Neural cell (in vitro differentiated cells): ENCODE results near the gene TMEM107. TPM values are rescaled to one million over a fixed set of nuclear protein-coding genes. Genes with fewer than 3 reads are reported as not detected.

ENCODE experiments used
- H2AFZ ChIP-seq: fragments of 200-600, 300-800 bp; sonication (generic), shearing (Covaris generic); 2 replicates; pipeline ENCODE4 v1.6.0; 2014; ENCODE audit warnings: low read depth, mild to moderate bottlenecking, antibody characterized with exemption, low read length, moderate library complexity
- H3F3A ChIP-seq: fragments of 200-600 bp; shearing (Covaris generic); 2 replicates; pipeline ENCODE4 v1.6.1; 2016; ENCODE audit warnings: mild to moderate bottlenecking, moderate library complexity, mixed read lengths, antibody characterized with exemption, low read length; ENCODE audit not compliant: insufficient read depth, poor library complexity, severe bottlenecking
- H3K27ac ChIP-seq: fragments of 200-600, 300-800 bp; sonication (generic), shearing (Covaris generic); 2 replicates; pipeline ENCODE4 v1.5.1; 2014; ENCODE audit warnings: mild to moderate bottlenecking, low read length, moderate library complexity
- H3K27me3 ChIP-seq: fragments of 300-800, 200-600 bp; sonication (generic), shearing (Covaris generic); 2 replicates; pipeline ENCODE4 v1.6.0; 2014; ENCODE audit warnings: mild to moderate bottlenecking, low read depth, low read length, moderate library complexity; ENCODE audit not compliant: insufficient read depth
- H3K36me3 ChIP-seq: fragments of 300-800, 200-600 bp; sonication (generic), shearing (Covaris generic); 2 replicates; pipeline ENCODE4 v1.5.1; 2014; ENCODE audit warnings: mild to moderate bottlenecking, antibody characterized with exemption, low read length, moderate library complexity; ENCODE audit not compliant: insufficient read depth
- H3K4me2 ChIP-seq: fragments of 300-800, 200-600 bp; sonication (generic), shearing (Covaris generic); 2 replicates; pipeline ENCODE4 v1.6.0; 2014; ENCODE audit warnings: mild to moderate bottlenecking, low read length
- H3K4me3 ChIP-seq: fragments of 300-800, 200-600 bp; sonication (generic), shearing (Covaris generic); 2 replicates; pipeline ENCODE4 v1.5.1; 2014; ENCODE audit warnings: mild to moderate bottlenecking, low read length, moderate library complexity
- H3K79me2 ChIP-seq: fragments of 200-600 bp; shearing (Covaris generic); replicated peaks from 2 replicates; pipeline ENCODE4 v1.6.0; 2014; ENCODE audit warnings: mild to moderate bottlenecking, low read length, moderate library complexity; ENCODE audit not compliant: insufficient read depth
- H3K9ac ChIP-seq: fragments of 300-800, 200-600 bp; sonication (generic), shearing (Covaris generic); 2 replicates; pipeline ENCODE4 v1.6.1; 2016; ENCODE audit warnings: mild to moderate bottlenecking, low read length, mixed read lengths
- H3K9me2 ChIP-seq: fragments of 200-600 bp; shearing (Covaris generic); 2 replicates; pipeline ENCODE4 v1.6.1; 2016; ENCODE audit warnings: mild to moderate bottlenecking, low read length, mixed read lengths; ENCODE audit not compliant: insufficient read depth
- H3K9me3 ChIP-seq: fragments of 200-600, 300-800 bp; sonication (generic), shearing (Covaris generic); 2 replicates; pipeline ENCODE4 v1.6.1; 2016; ENCODE audit warnings: mild to moderate bottlenecking, mixed run types, low read length, moderate library complexity, mixed read lengths
- H4K20me1 ChIP-seq: fragments of 200-600 bp; shearing (Covaris generic); 2 replicates; pipeline ENCODE4 v1.6.1; 2016; ENCODE audit warnings: mild to moderate bottlenecking, mixed run types; ENCODE audit not compliant: insufficient read depth
- EP300 ChIP-seq: fragments of 450-650 bp; conservative IDR thresholded peaks from 2 replicates; pipeline ENCODE4 v1.6.1; 2014; ENCODE audit warnings: antibody characterized with exemption, mild to moderate bottlenecking, moderate library complexity; ENCODE audit not compliant: poor library complexity, severe bottlenecking
- EZH2 ChIP-seq: fragments of 200-600, 300-800 bp; shearing (Covaris generic), sonication (generic); IDR thresholded peaks from 2 replicates; pipeline ENCODE4 v1.6.1; 2014; ENCODE audit warnings: antibody characterized with exemption, low read length, borderline replicate concordance, mild to moderate bottlenecking; ENCODE audit not compliant: insufficient read depth, poor library complexity, severe bottlenecking
- MXI1 ChIP-seq: fragments of 450-650 bp; conservative IDR thresholded peaks from 2 replicates; pipeline ENCODE4 v1.6.1; 2014; ENCODE audit warnings: antibody characterized with exemption, mild to moderate bottlenecking; ENCODE audit not compliant: poor library complexity, severe bottlenecking
- POLR2AphosphoS5 ChIP-seq: IDR thresholded peaks from 2 replicates; pipeline ENCODE4 v1.6.1; 2012
- RAD21 ChIP-seq: fragments of 450-650 bp; conservative IDR thresholded peaks from 2 replicates; pipeline ENCODE4 v1.6.1; 2014; ENCODE audit warnings: antibody characterized with exemption, mild to moderate bottlenecking, moderate library complexity
- SMC3 ChIP-seq: fragments of 450-650 bp; conservative IDR thresholded peaks from 2 replicates; pipeline ENCODE4 v1.6.1; 2014; ENCODE audit warnings: antibody characterized with exemption, mild to moderate bottlenecking, moderate library complexity; ENCODE audit not compliant: poor library complexity
- TAF1 ChIP-seq: IDR thresholded peaks from 2 replicates; pipeline ENCODE4 v1.6.1; 2012; ENCODE audit warnings: low read depth
- polyA minus RNA-seq: library from RNA; depleted of rRNA, polyadenylated mRNA; stranded (reverse); fragments of >200 nt; gene quantifications from 2 replicates; pipeline ENCODE4 v1.2.3, GENCODE V29; 2014
- polyA plus RNA-seq: library from polyadenylated mRNA; depleted of rRNA; stranded (reverse); fragments of >200 nt; gene quantifications from 2 replicates; pipeline ENCODE4 v1.2.3, GENCODE V29; 2014
- TF ChIP-seq, protein P1 (sequence below): IDR thresholded peaks from 2 replicates; pipeline ENCODE4 v1.6.1; 2012; ENCODE audit warnings: borderline replicate concordance
- TF ChIP-seq, protein P2 (sequence below): fragments of 450-650 bp; IDR thresholded peaks from 2 replicates; pipeline ENCODE4 v1.5.1; 2014; ENCODE audit warnings: antibody characterized with exemption, mild to moderate bottlenecking, moderate library complexity; ENCODE audit not compliant: poor library complexity, severe bottlenecking

The TMEM107 gene
- polyA plus RNA-seq (23.3 and 31.7 TPM in 2 replicates), polyA minus RNA-seq (46.0 and 56.4 TPM in 2 replicates)

DNA sequence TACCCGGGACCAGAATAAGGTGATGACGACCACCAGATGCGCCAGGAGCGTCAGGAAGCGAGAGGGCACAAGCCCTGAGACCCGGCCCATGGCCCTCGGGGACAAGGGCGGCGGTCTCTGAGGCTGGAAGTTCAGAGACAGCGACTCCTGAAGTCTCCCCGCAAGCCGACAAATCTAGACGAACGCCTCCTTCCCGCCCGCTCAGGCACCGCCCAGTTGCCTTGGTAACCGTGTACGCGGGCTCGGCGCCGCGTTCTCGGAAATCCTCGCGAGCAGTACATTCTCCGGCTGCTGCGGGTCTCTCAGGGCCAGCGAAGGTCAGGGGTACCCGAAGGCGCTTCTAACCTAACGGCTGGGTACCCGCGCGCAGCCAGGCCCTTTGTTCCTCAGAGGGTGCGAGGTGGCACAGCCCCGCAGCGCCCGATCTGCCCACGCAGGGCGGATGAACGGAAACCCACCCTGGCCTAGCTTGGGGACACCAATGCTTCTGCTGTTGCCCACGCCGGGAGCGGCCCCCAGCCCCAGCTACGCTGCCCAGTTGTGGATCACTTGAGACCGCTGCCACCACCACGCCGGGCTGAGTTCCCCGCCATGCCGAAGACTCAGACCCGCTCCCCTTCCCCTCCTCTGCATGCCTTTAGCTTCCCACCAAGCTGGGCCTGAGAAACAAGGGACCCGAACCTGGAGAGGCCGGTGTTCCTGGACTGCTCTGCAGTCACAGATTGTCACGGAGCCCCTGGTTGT, at the start of gene TMEM107:
TMEM107 (minus strand) TSS at position 184 of the 744 bp plus-strand sequence; CDS start at position 90, 94 bp downstream.
- H3K9ac ChIP-seq, result peak within 1 kb of the TSS; percentile 90
- no peaks in the 10 kb centered on the region for H3K36me3 ChIP-seq
- peak within 1 kb of the TSS; percentile 99 for H2AFZ ChIP-seq
- no peaks in the 10 kb centered on the region for H3K9me2 ChIP-seq
- no peaks in the 10 kb centered on the region for H3K27me3 ChIP-seq
- H3K9me3 ChIP-seq, result no peaks in the 10 kb centered on the region
- H3K4me3 ChIP-seq, result peak within 1 kb of the TSS; percentile 81
- H3K79me2 ChIP-seq, result no peaks in the 10 kb centered on the region
- TF ChIP-seq EP300 (peak; percentile 35), POLR2AphosphoS5 (peak; percentile 77), MXI1 (peak; percentile 61), RAD21 (no peak), TAF1 (peak; percentile 42), EZH2 (no peak)
- TF ChIP-seq, protein P1, sequence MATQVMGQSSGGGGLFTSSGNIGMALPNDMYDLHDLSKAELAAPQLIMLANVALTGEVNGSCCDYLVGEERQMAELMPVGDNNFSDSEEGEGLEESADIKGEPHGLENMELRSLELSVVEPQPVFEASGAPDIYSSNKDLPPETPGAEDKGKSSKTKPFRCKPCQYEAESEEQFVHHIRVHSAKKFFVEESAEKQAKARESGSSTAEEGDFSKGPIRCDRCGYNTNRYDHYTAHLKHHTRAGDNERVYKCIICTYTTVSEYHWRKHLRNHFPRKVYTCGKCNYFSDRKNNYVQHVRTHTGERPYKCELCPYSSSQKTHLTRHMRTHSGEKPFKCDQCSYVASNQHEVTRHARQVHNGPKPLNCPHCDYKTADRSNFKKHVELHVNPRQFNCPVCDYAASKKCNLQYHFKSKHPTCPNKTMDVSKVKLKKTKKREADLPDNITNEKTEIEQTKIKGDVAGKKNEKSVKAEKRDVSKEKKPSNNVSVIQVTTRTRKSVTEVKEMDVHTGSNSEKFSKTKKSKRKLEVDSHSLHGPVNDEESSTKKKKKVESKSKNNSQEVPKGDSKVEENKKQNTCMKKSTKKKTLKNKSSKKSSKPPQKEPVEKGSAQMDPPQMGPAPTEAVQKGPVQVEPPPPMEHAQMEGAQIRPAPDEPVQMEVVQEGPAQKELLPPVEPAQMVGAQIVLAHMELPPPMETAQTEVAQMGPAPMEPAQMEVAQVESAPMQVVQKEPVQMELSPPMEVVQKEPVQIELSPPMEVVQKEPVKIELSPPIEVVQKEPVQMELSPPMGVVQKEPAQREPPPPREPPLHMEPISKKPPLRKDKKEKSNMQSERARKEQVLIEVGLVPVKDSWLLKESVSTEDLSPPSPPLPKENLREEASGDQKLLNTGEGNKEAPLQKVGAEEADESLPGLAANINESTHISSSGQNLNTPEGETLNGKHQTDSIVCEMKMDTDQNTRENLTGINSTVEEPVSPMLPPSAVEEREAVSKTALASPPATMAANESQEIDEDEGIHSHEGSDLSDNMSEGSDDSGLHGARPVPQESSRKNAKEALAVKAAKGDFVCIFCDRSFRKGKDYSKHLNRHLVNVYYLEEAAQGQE, result peak; percentile 49
- TF ChIP-seq, protein P2, sequence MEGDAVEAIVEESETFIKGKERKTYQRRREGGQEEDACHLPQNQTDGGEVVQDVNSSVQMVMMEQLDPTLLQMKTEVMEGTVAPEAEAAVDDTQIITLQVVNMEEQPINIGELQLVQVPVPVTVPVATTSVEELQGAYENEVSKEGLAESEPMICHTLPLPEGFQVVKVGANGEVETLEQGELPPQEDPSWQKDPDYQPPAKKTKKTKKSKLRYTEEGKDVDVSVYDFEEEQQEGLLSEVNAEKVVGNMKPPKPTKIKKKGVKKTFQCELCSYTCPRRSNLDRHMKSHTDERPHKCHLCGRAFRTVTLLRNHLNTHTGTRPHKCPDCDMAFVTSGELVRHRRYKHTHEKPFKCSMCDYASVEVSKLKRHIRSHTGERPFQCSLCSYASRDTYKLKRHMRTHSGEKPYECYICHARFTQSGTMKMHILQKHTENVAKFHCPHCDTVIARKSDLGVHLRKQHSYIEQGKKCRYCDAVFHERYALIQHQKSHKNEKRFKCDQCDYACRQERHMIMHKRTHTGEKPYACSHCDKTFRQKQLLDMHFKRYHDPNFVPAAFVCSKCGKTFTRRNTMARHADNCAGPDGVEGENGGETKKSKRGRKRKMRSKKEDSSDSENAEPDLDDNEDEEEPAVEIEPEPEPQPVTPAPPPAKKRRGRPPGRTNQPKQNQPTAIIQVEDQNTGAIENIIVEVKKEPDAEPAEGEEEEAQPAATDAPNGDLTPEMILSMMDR, result peak; percentile 44
- H3K4me2 ChIP-seq, result peak within 1 kb of the TSS; percentile 87
- peak within 1 kb of the TSS; percentile 83 for H3K27ac ChIP-seq
- peaks cover 9% of the 10 kb centered on the region for H3F3A ChIP-seq
- no peaks in the 10 kb centered on the region for H4K20me1 ChIP-seq

GRCh38 chr17:8224891-8225812, 49.0 kb upstream of the TMEM107 start:
- Histone ChIP-seq H3K4me2 (no peak overlapping the region), H3K27me3 (no peaks in the 10 kb centered on the region), H3K79me2 (no peaks in the 10 kb centered on the region), H2AFZ (no peak overlapping the region), H3F3A (peaks cover 9% of the 10 kb centered on the region), H3K4me3 (no peak overlapping the region), H3K36me3 (peaks cover 18% of the 10 kb centered on the region), H3K9me2 (no peaks in the 10 kb centered on the region), H3K27ac (no peak overlapping the region), H3K9ac (no peak overlapping the region), H3K9me3 (no peaks in the 10 kb centered on the region), H4K20me1 (no peaks in the 10 kb centered on the region)
- TF ChIP-seq EZH2 (no peak), TAF1 (no peak), RAD21 (no peak), MXI1 (no peak), POLR2AphosphoS5 (no peak), SMC3 (no peak), EP300 (no peak)
- TF ChIP-seq, protein P2, result no peak
- TF ChIP-seq, protein P1, result no peak
